Upper lobe of left lung (tissue), 6 donors: ENCODE data around the gene MYO18B. TPM values are rescaled to one million over a fixed set of nuclear protein-coding genes. Genes with fewer than 3 reads are reported as not detected.
A peak's percentile ranks its signal among the peaks of the same experiment; 100 is the strongest.

Experiments
- ATAC-seq, 2 donors: fragments of 200-7000 bp; cut with Tn5 transposase; one replicate each; pipeline ENCODE4 v1.9.1; 2022; ENCODE audit warnings: mild to moderate bottlenecking in 2 of 2, moderate library complexity in 2 of 2; ENCODE audit not compliant: low FRiP score in 2 of 2
- DNase-seq, 2 donors: peaks; one replicate each; pipeline ENCODE4 v3.0.0-alpha.2; 2019 to 2020
- H3K27ac ChIP-seq, 4 donors: fragments of 200-600 bp; sonication (generic); one replicate each; pipeline ENCODE4 v1.5.1; 2016 to 2019
- H3K27me3 ChIP-seq, 4 donors: fragments of 200-600 bp; sonication (generic); one replicate each; pipeline ENCODE4 v1.5.1; 2017 to 2019
- H3K36me3 ChIP-seq, 4 donors: fragments of 200-600 bp; sonication (generic); one replicate each; pipeline ENCODE4 v1.5.1; 2016 to 2019
- H3K4me1 ChIP-seq, 4 donors: fragments of 200-600 bp; sonication (generic); one replicate each; pipeline ENCODE4 v1.5.1; 2018 to 2019
- H3K4me3 ChIP-seq, 4 donors: fragments of 200-600 bp; sonication (generic); one replicate each; pipeline ENCODE4 v1.5.1; 2017 to 2019; ENCODE audit warnings: mild to moderate bottlenecking in 2 of 4, moderate library complexity in 1 of 4
- H3K9me3 ChIP-seq, 4 donors: fragments of 200-600 bp; sonication (generic); one replicate each; pipeline ENCODE4 v1.5.1; 2018 to 2019
- EP300 ChIP-seq, 4 donors: sonication (generic); formaldehyde crosslinking; IDR thresholded peaks; one replicate each; pipeline ENCODE4 v1.5.1; 2017; ENCODE audit warnings: antibody characterized with exemption in 4 of 4, control low read depth in 2 of 4
- POLR2A ChIP-seq, 4 donors: fragments of 450-650 bp; IDR thresholded peaks; one replicate each; pipeline ENCODE4 v1.5.1; 2016 to 2017; ENCODE audit warnings: antibody characterized with exemption in 4 of 4, mild to moderate bottlenecking in 2 of 4
- POLR2AphosphoS5 ChIP-seq, 2 donors: sonication (generic); formaldehyde crosslinking; IDR thresholded peaks; one replicate each; pipeline ENCODE4 v1.5.1; 2017; ENCODE audit warnings: antibody characterized with exemption in 2 of 2
- WGBS, 2 donors: methylation state at CpG; one replicate each; pipeline ENCODE4 v1.1.5; 2017 to 2018; 5-methylcytosine and 5-hydroxymethylcytosine counted together
- total RNA-seq, 6 donors: library from RNA; depleted of rRNA in 4 of 6; stranded (reverse); fragments of >200 nt in 4 of 6; gene quantifications; one replicate each; pipeline versions ENCODE4 v1.1.0 to v1.2.1, GENCODE V29; 2016 to 2021
- TF ChIP-seq, protein P1 (sequence below), 6 experiments: fragments of 450-650 bp in 4 of 6; fragments of 200-600 bp in 2 of 6; sonication (generic) in 2 of 6; IDR thresholded peaks; one replicate each; pipeline ENCODE4 v1.5.1; 2016 to 2019; ENCODE audit warnings: antibody characterized with exemption in 6 of 6
- donor health status: DM: no; HTN: no; CAD: no; lungs with moderate emphysema.
- donor health status: DM: no; HTN: yes; CAD: no; lungs with severe emphysema.

Gene MYO18B
- total RNA-seq, 6 donors from 2014 or later: 0.09 to 1.3 (median 0.17) TPM; not detected in 3

DNA sequence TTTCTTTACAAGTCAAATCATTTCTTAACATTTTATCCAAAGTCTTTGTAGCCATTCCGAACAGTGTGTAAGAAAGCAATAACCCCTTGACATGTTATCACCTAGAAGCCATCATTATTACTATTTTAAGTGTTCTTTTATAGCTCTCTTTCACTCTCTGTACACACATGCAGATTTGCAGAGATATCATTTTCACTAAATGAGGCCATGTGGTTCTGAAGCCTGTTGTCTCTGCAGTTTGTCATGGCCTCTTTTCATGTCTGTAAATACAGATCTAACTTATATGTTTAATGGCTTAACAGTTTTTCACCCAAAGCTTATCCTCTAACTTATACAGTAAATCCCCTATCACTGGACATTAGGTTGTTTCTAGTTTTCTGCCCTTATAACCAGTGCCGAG, 166.8 kb downstream of the MYO18B start:
- DNase-seq (no peak), ATAC-seq (no peak)
- H3K9me3 ChIP-seq: no peaks in the 10 kb centered on the region
- no peaks in the 10 kb centered on the region for H3K27me3 ChIP-seq
- H3K4me1 ChIP-seq: no peaks in the 10 kb centered on the region
- H3K36me3 ChIP-seq: no peaks in the 10 kb centered on the region
- no peak overlapping the region for H3K27ac ChIP-seq
- no peak for TF ChIP-seq POLR2AphosphoS5 (IDR thresholded peaks at IDR 0.05)
- 73 to 79% methylated on average over 2 of the region's 2 CpGs for WGBS, 2 donors
- no peak overlapping the region for H3K4me3 ChIP-seq

DNA sequence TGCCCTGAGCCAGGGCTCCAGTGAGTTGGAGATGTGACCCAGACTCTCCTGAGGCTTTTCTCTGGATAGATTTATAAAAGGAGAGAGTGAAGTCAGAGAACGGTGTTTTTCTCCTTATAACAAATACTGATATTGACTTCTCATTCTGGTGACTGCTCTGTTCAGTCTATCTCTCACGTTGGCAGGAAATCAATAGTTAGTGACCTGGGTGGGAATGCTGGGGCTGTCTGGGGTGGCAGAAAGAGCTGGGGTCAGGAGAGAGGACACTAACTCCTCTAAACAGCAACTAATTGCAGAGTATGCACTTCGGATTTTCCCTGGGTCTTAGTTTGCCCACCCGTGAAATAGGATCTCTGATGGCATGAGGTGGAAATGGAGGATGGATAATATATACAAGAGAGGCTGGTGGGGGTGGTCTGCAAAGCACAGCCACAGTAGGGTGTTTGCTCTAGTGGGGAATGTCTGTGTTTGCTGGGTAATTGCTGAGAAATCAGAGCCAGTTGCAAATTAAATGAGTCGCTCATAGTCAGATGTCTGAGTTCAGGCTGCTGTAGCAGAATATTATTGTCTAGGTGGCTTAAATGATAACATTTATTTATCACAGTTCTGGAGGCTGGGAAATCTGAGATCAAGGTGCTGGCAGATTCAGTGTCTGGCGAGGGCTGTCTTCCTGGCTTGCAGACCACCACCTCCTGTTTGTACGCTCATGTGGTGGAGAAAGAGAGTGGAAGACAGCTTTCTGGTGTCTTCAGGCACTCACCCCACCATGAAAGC, 167.8 kb downstream of the MYO18B start:
- Histone ChIP-seq H3K36me3 (no peaks in the 10 kb centered on the region), H3K9me3 (no peaks in the 10 kb centered on the region), H3K27ac (no peak overlapping the region), H3K4me3 (no peak overlapping the region), H3K27me3 (no peaks in the 10 kb centered on the region), H3K4me1 (no peaks in the 10 kb centered on the region)
- TF ChIP-seq EP300 (IDR thresholded peaks at IDR 0.05) (no peak), POLR2A (IDR thresholded peaks at IDR 0.05) (no peak), POLR2AphosphoS5 (IDR thresholded peaks at IDR 0.05) (no peak)
- TF ChIP-seq, protein P1, sequence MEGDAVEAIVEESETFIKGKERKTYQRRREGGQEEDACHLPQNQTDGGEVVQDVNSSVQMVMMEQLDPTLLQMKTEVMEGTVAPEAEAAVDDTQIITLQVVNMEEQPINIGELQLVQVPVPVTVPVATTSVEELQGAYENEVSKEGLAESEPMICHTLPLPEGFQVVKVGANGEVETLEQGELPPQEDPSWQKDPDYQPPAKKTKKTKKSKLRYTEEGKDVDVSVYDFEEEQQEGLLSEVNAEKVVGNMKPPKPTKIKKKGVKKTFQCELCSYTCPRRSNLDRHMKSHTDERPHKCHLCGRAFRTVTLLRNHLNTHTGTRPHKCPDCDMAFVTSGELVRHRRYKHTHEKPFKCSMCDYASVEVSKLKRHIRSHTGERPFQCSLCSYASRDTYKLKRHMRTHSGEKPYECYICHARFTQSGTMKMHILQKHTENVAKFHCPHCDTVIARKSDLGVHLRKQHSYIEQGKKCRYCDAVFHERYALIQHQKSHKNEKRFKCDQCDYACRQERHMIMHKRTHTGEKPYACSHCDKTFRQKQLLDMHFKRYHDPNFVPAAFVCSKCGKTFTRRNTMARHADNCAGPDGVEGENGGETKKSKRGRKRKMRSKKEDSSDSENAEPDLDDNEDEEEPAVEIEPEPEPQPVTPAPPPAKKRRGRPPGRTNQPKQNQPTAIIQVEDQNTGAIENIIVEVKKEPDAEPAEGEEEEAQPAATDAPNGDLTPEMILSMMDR (IDR thresholded peaks at IDR 0.05): no peak
- 48 to 58% methylated on average over 7 of the region's 7 CpGs for WGBS, 2 donors
- ATAC-seq (no peak), DNase-seq (no peak)

DNA sequence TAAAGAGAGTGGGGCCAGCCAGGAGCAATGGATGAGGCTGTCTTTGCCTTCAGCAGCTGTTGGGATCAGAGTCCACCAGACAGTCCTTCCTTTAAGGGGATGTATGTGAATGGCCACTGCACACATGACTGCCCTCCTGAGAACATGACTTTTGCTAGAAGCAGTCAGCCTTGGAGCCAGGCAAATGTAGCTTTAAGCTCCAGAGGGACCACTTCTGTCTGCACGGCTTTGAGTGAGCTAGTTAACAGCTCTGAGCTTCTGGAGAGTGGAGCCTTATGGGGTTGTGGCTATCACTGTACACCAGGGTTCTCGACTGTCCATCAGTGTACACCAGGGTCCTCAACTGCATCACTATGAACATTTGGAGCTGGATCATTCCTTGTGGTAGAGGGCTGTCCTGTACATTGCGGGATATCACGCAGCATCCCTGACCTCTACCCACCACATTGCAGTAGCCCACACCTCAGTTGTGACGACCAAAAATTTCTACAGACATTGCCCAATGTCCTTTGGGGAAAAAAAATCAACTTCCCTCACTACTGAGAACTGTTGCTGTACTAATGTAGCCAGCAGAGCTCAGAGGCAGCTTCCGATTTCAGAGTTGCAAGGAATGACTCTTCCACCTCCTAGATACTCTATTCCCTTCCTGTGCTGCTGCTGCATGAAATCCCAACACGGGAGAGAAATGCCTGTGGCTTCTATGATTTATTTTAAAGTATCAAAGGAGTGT, 169.4 kb downstream of the MYO18B start:
- TF ChIP-seq POLR2A (IDR thresholded peaks at IDR 0.05) (no peak), EP300 (IDR thresholded peaks at IDR 0.05) (no peak), POLR2AphosphoS5 (IDR thresholded peaks at IDR 0.05) (no peak)
- TF ChIP-seq, protein P1 (IDR thresholded peaks at IDR 0.05): no peak
- ATAC-seq (peak in 1 of 2 donors; percentile 22), DNase-seq (no peak)
- no peaks in the 10 kb centered on the region for H3K9me3 ChIP-seq
- H3K27me3 ChIP-seq: no peaks in the 10 kb centered on the region
- H3K4me1 ChIP-seq: no peaks in the 10 kb centered on the region
- no peak overlapping the region for H3K27ac ChIP-seq
- 74 to 78% methylated on average over 5 to 7 of the region's 7 CpGs for WGBS, 2 donors
- no peaks in the 10 kb centered on the region for H3K36me3 ChIP-seq
- H3K4me3 ChIP-seq: no peak overlapping the region

- DNase-seq: no peak
- H3K36me3 ChIP-seq: no peaks in the 10 kb centered on the region
- no peak overlapping the region for H3K4me3 ChIP-seq
- no peak for ATAC-seq
- TF ChIP-seq POLR2AphosphoS5 (IDR thresholded peaks at IDR 0.05) (no peak), EP300 (IDR thresholded peaks at IDR 0.05) (no peak), POLR2A (IDR thresholded peaks at IDR 0.05) (no peak)
- TF ChIP-seq, protein P1 (IDR thresholded peaks at IDR 0.05): no peak
- no peak overlapping the region for H3K27ac ChIP-seq
- 45 to 49% methylated on average over 4 of the region's 4 CpGs for WGBS, 2 donors
- no peaks in the 10 kb centered on the region for H3K9me3 ChIP-seq
- H3K27me3 ChIP-seq: peaks cover 0 to 3% (median 0%) of the 10 kb centered on the region in 4 donors
- no peaks in the 10 kb centered on the region for H3K4me1 ChIP-seq
These were observed 177.5 kb downstream of the MYO18B start for GRCh38 chr22:25919452-25919851.

DNA sequence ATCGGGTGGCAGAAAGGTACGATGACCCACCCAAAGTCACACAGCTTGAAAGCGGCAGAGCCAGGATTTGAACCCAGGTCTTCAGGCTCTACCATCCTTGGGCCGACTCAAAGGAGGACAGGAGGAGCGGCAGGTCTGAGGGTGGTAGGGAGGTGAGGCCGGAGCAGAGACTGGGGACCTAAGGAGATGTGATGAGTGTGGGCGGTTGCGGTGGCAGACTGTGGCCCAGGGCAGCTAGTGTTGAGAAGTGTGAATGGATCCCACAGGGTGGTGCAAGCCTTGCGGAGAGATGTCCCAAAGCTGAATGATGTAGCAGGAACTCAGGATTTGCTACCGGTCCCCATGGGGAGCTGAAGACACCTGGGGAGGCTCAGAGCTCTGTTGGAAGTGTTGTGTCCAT, 180.2 kb downstream of the MYO18B start:
- Histone ChIP-seq H3K4me3 (no peak overlapping the region), H3K4me1 (no peaks in the 10 kb centered on the region), H3K36me3 (no peaks in the 10 kb centered on the region), H3K27ac (no peak overlapping the region), H3K27me3 (peaks cover 0 to 3% (median 0%) of the 10 kb centered on the region in 4 donors), H3K9me3 (no peaks in the 10 kb centered on the region)
- no peak for TF ChIP-seq EP300 (IDR thresholded peaks at IDR 0.05)
- TF ChIP-seq POLR2AphosphoS5 (IDR thresholded peaks at IDR 0.05): no peak
- TF ChIP-seq POLR2A (IDR thresholded peaks at IDR 0.05): no peak
- 88 to 91% methylated on average over 10 of the region's 10 CpGs for whole genome bisulfite sequencing, 2 donors
- ATAC-seq: no peak
- DNase-seq: no peak
